Stimulated activated CD4-positive, alpha-beta T cell treated with anti-CD3 and anti-CD28 coated beads, Interleukin-12 subunit alpha, Interleukin-12 subunit beta, amount 100 ng/mL, for 24 hours (primary cell): ENCODE measurements around the gene ANOS1.

ENCODE experiments used
- DNase-seq, 2 experiments: peaks; one replicate each; pipeline ENCODE4 v3.0.0-alpha.2; 2020; ENCODE audit warnings: low read depth in 2 of 2

Gene ANOS1

GRCh38 chrX:8714164-8714563 lies 17.8 kb downstream of the ANOS1 start:
- DNase-seq: no peak

- no peak for DNase-seq
Measured at GRCh38 chrX:8711401-8711800, 20.5 kb downstream of the ANOS1 start.

GRCh38 chrX:8704184-8704583 lies 27.8 kb downstream of the ANOS1 start:
- DNase-seq: no peak

- DNase-seq: no peak
Measured at GRCh38 chrX:8692871-8693270, 39.1 kb downstream of the ANOS1 start.

- no peak for DNase-seq
Measured at GRCh38 chrX:8689473-8689872, 42.5 kb downstream of the ANOS1 start.

- no peak for DNase-seq
Measured at GRCh38 chrX:8688776-8689175, 43.2 kb downstream of the ANOS1 start.

- no peak for DNase-seq
Measured at GRCh38 chrX:8684201-8684965, 47.6 kb downstream of the ANOS1 start.

- DNase-seq: no peak
Measured at GRCh38 chrX:8683687-8684086, 48.2 kb downstream of the ANOS1 start.

- DNase-seq: no peak
Measured at GRCh38 chrX:8679550-8679949, 52.4 kb downstream of the ANOS1 start.

GRCh38 chrX:8675006-8675630 lies 56.8 kb downstream of the ANOS1 start:
- DNase-seq: no peak

- no peak for DNase-seq
Measured at GRCh38 chrX:8673201-8673600, 58.7 kb downstream of the ANOS1 start.

- DNase-seq: no peak
Measured at GRCh38 chrX:8672176-8672575, 59.8 kb downstream of the ANOS1 start.

- no peak for DNase-seq
Measured at GRCh38 chrX:8668813-8669212, 63.1 kb downstream of the ANOS1 start.

GRCh38 chrX:8663325-8663724 lies 68.6 kb downstream of the ANOS1 start:
- DNase-seq: no peak

GRCh38 chrX:8657883-8658282 lies 74.1 kb downstream of the ANOS1 start:
- no peak for DNase-seq

- no peak for DNase-seq
Measured at GRCh38 chrX:8653956-8654355, 78.0 kb downstream of the ANOS1 start.

GRCh38 chrX:8649969-8650368 lies 82.0 kb downstream of the ANOS1 start:
- DNase-seq: no peak

- no peak for DNase-seq
Measured at GRCh38 chrX:8647176-8647575, 84.8 kb downstream of the ANOS1 start.

- no peak for DNase-seq
Measured at GRCh38 chrX:8639949-8640475, 91.9 kb downstream of the ANOS1 start.

GRCh38 chrX:8636497-8636896 lies 95.4 kb downstream of the ANOS1 start:
- DNase-seq: no peak

GRCh38 chrX:8635812-8636211 lies 96.1 kb downstream of the ANOS1 start:
- DNase-seq: no peak

GRCh38 chrX:8632924-8633323 lies 99.0 kb downstream of the ANOS1 start:
- DNase-seq: no peak

GRCh38 chrX:8629871-8630270 lies 102.1 kb downstream of the ANOS1 start:
- DNase-seq: no peak
